WTC11 (cell line): ENCODE results near the gene MEAF6. TPM values are rescaled to one million over a fixed set of nuclear protein-coding genes. Genes with fewer than 3 reads are reported as not detected.

Source experiments
- ATAC-seq: fragments of 200-7000 bp; cut with Tn5 transposase; 2 replicates; pipeline ENCODE4 v1.10.0; 2021; ENCODE audit warnings: mild to moderate bottlenecking, moderate library complexity
- Bru-seq: library from RNA; stranded (reverse); fragments of 400-500 nt; gene quantifications from one replicate; lab custom pipeline; 2021; lab: Mats Ljungman, UMichigan
- CTCF ChIA-PET: fragments of 300-600 bp; sonication (Branson Sonifier 250); formaldehyde crosslinking; loops from one replicate; lab custom pipeline; 2021; ENCODE audit warnings: antibody characterized with exemption; lab: Charles Lee
- POLR2A ChIA-PET: fragments of 350-600 bp; sonication (Branson Sonifier 250); formaldehyde crosslinking; loops from one replicate; lab custom pipeline; 2021; ENCODE audit warnings: antibody characterized with exemption; lab: Charles Lee
- DNase-seq: peaks from one replicate; pipeline ENCODE4 v3.0.0; 2021; ENCODE audit warnings: low spot score
- H3K27ac Mint-ChIP-seq: 2 replicates; pipeline ENCODE4 v1.8.0; 2021; ENCODE audit warnings: mixed read lengths
- H3K27me3 Mint-ChIP-seq: 2 replicates; pipeline ENCODE4 v1.8.0; 2021; ENCODE audit warnings: low read depth, mild to moderate bottlenecking, moderate library complexity, mixed read lengths
- H3K36me3 Mint-ChIP-seq: 2 replicates; pipeline ENCODE4 v1.8.0; 2021; ENCODE audit warnings: mixed read lengths
- H3K4me1 Mint-ChIP-seq: 2 replicates; pipeline ENCODE4 v1.8.0; 2022; ENCODE audit warnings: mixed read lengths
- H3K4me3 Mint-ChIP-seq: 2 replicates; pipeline ENCODE4 v1.8.0; 2021; ENCODE audit warnings: mild to moderate bottlenecking, moderate library complexity, mixed read lengths
- H3K9me3 Mint-ChIP-seq: 2 replicates; pipeline ENCODE4 v1.8.0; 2021; ENCODE audit warnings: mixed read lengths
- GRHL2 ChIP-seq: fragments of 250-450 bp; sonication (Bioruptor Pico); IDR thresholded peaks from 2 replicates; pipeline ENCODE4 v1.8.0; 2022; ENCODE audit warnings: mild to moderate bottlenecking, moderate library complexity; ENCODE audit not compliant: insufficient replicate concordance, severe bottlenecking
- HMGA2 ChIP-seq: fragments of 250-450 bp; sonication (Bioruptor Pico); IDR thresholded peaks from 2 replicates; pipeline ENCODE4 v1.4.0; 2021; ENCODE audit warnings: mild to moderate bottlenecking, moderate library complexity
- JAZF1 ChIP-seq: fragments of 250-450 bp; sonication (Bioruptor Pico); IDR thresholded peaks from 2 replicates; pipeline ENCODE4 v1.9.0; 2021; ENCODE audit warnings: moderate library complexity, mild to moderate bottlenecking, inconsistent platforms
- MXD4 ChIP-seq: fragments of 250-450 bp; sonication (Bioruptor Pico); IDR thresholded peaks from 2 replicates; pipeline ENCODE4 v1.8.0; 2021; ENCODE audit warnings: mild to moderate bottlenecking, moderate library complexity, borderline replicate concordance
- MYBL2 ChIP-seq: sonication (generic); formaldehyde crosslinking; IDR thresholded peaks from 2 replicates; pipeline ENCODE4 v1.8.1; 2023; ENCODE audit warnings: mild to moderate bottlenecking, moderate library complexity, missing genetic modification reagents
- OVOL2 ChIP-seq: fragments of 250-450 bp; sonication (Bioruptor Pico); IDR thresholded peaks from 2 replicates; pipeline ENCODE4 v1.9.0; 2021; ENCODE audit warnings: mild to moderate bottlenecking, borderline replicate concordance
- SOX15 ChIP-seq: fragments of 250-450 bp; sonication (Bioruptor Pico); IDR thresholded peaks from 2 replicates; pipeline ENCODE4 v1.9.0; 2021; ENCODE audit warnings: mild to moderate bottlenecking
- TCF7 ChIP-seq: sonication (generic); formaldehyde crosslinking; IDR thresholded peaks from 2 replicates; pipeline ENCODE4 v1.8.0; 2022; ENCODE audit warnings: mild to moderate bottlenecking, low read depth, missing genetic modification reagents, moderate library complexity
- ZNF219 ChIP-seq: sonication (generic); formaldehyde crosslinking; IDR thresholded peaks from 2 replicates; pipeline ENCODE4 v1.8.0; 2023; ENCODE audit warnings: missing genetic modification reagents, mild to moderate bottlenecking, borderline replicate concordance
- ZNF317 ChIP-seq: sonication (generic); formaldehyde crosslinking; IDR thresholded peaks from 2 replicates; pipeline ENCODE4 v1.8.1; 2023; ENCODE audit warnings: low read depth, mild to moderate bottlenecking, moderate library complexity, missing genetic modification reagents, borderline replicate concordance
- long read RNA-seq, 3 experiments: library from RNA in 1 of 3; library from capped mRNA in 1 of 3; library from polyadenylated mRNA in 1 of 3; unstranded in 2 of 3; stranded (forward) in 1 of 3; transcript quantifications; one replicate each; pipeline ENCODE4 v2.0.0, GENCODE V29; 2021
- total RNA-seq: library from RNA; stranded (reverse); gene quantifications from 3 replicates; pipeline ENCODE4 v1.2.3, GENCODE V29; 2021
- TF ChIP-seq, protein P1 (sequence below): sonication (generic); formaldehyde crosslinking; IDR thresholded peaks from 2 replicates; pipeline ENCODE4 v1.8.0; 2022; ENCODE audit warnings: mild to moderate bottlenecking, missing genetic modification reagents
- TF ChIP-seq, protein P2 (sequence below): sonication (generic); formaldehyde crosslinking; IDR thresholded peaks from 2 replicates; pipeline ENCODE4 v1.8.0; 2023; ENCODE audit warnings: mild to moderate bottlenecking, missing genetic modification reagents
- TF ChIP-seq, protein P3 (sequence below): fragments of 250-450 bp; sonication (Bioruptor Pico); IDR thresholded peaks from 2 replicates; pipeline ENCODE4 v1.9.0; 2021; ENCODE audit warnings: mild to moderate bottlenecking
- TF ChIP-seq, protein P4 (sequence below): fragments of 200-600 bp; IDR thresholded peaks from 2 replicates; pipeline ENCODE4 v1.8.0; 2022; ENCODE audit warnings: antibody characterized with exemption
- TF ChIP-seq, protein P5 (sequence below): fragments of 250-450 bp; sonication (Bioruptor Pico); IDR thresholded peaks from 2 replicates; pipeline ENCODE4 v1.8.0; 2021; ENCODE audit warnings: mild to moderate bottlenecking
- TF ChIP-seq, protein P6 (sequence below): sonication (generic); formaldehyde crosslinking; IDR thresholded peaks from 2 replicates; pipeline ENCODE4 v1.8.1; 2023; ENCODE audit warnings: mild to moderate bottlenecking, missing genetic modification reagents, moderate library complexity
- TF ChIP-seq, protein P7 (sequence below): sonication (generic); formaldehyde crosslinking; IDR thresholded peaks from 2 replicates; pipeline ENCODE4 v1.8.1; 2022; ENCODE audit warnings: mild to moderate bottlenecking, moderate library complexity, missing genetic modification reagents
- TF ChIP-seq, protein P8 (sequence below): sonication (generic); formaldehyde crosslinking; IDR thresholded peaks from 2 replicates; pipeline ENCODE4 v1.8.1; 2023; ENCODE audit warnings: mild to moderate bottlenecking, moderate library complexity, missing genetic modification reagents

The MEAF6 gene
- total RNA-seq, result 37.4 to 41.3 TPM (median 41.0 TPM) in 3 replicates
- Bru-seq, nascent RNA, result percentile 69 among the genes with signal in this experiment
- long read RNA-seq, experiment 1, transcript MEAF6-201 (7 exons, 1,525 nt), result major isoform, 103 of 131 reads
- long read RNA-seq, experiment 1, transcript MEAF6-206 (8 exons, 1,408 nt), result minor isoform, 14 of 131 reads
- long read RNA-seq, experiment 1, partial matches to known transcripts, result 4 of 131 reads
- long read RNA-seq, experiment 1, other reads (novel, unspliced or antisense), result 5 of 131 reads
- long read RNA-seq, experiment 2, transcript MEAF6-201 (7 exons, 1,525 nt), result major isoform, 22 of 44 reads
- long read RNA-seq, experiment 2, transcript MEAF6-206 (8 exons, 1,408 nt), result minor isoform, 5 of 44 reads
- long read RNA-seq, experiment 2, partial matches to known transcripts, result 7 of 44 reads
- long read RNA-seq, experiment 2, other reads (novel, unspliced or antisense), result 9 of 44 reads
- long read RNA-seq, experiment 3, transcript MEAF6-202 (6 exons, 603 nt), result minor isoform, 9 of 226 reads
- long read RNA-seq, experiment 3, transcript MEAF6-206 (8 exons, 1,408 nt), result minor isoform, 24 of 226 reads
- long read RNA-seq, experiment 3, transcript MEAF6-203 (6 exons, 2,005 nt), result minor isoform, 5 of 226 reads
- long read RNA-seq, experiment 3, transcript MEAF6-201 (7 exons, 1,525 nt), result major isoform, 174 of 226 reads
- long read RNA-seq, experiment 3, partial matches to known transcripts, result 7 of 226 reads
- long read RNA-seq, experiment 3, other reads (novel, unspliced or antisense), result 6 of 226 reads

DNA sequence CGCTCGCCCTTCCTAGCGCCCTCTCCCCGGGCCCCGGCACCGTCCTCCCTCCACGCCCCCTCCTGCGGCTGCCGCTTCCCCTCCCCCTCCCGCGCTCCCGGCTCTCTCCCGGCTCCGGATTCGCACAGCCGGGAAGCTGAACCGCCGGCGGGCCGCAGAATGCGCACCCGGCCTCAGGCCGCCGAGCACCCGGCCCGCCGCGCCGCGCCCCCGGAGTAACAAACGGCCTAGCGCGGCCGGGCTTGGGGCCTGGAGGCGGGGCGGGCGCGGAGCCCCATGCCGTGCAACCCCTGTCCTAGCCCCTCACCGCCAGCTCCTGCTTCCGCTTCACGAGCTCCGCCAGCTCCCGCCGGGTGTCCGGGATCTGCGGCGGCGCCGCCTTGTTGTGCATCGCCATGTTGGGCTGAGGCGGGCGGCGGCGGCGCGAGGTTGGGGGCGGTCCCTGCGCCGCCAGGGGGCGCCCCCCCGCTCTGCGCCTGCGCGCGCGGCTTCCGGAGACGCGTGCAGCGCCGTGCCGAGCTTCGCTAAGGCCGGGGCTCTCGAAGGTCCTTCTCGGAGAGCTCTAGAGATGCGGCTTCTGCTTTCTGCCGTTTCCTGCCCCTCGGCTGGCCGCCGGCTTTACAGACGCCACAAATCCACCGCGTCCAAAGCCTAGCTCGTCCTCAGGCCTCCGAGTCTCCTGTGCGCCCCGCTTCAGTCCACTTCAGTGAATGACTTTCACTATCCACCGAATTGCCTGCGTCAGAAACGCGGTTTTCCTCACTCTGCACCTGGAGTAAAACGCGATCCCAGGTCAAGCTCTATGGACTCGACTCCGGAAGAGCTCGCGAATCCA, at the start of gene MEAF6:
TSS of gene MEAF6 (minus strand) at position 417 of the 835 bp plus-strand sequence. CDS start at position 397, 20 bp downstream.
- peak within 1 kb of the TSS; percentile 98 for H3K4me3 Mint-ChIP-seq
- peaks cover 12% of the 10 kb centered on the region for H3K36me3 Mint-ChIP-seq
- H3K4me1 Mint-ChIP-seq, result peaks cover 26% of the 10 kb centered on the region
- peaks cover 8% of the 10 kb centered on the region for H3K9me3 Mint-ChIP-seq
- 0 out of 2 replicates have a peak, but pooled peaks cover 6% of the 10 kb centered on the region for H3K27me3 Mint-ChIP-seq
- ATAC-seq (peak; percentile 93), DNase-seq (peak; percentile 81)
- ChIA-PET CTCF (interaction anchor here (0.5 to 3.2 kb wide), 32 partner anchors 9 to 1676 kb away, joined by 3 to 53 read pairs (median 5); partner anchors contain the start of genes CDCA8, DNALI1, GNL2 and RSPO1), POLR2A (interaction anchor here (0.8 to 1.6 kb wide), 7 partner anchors 27 to 176 kb away, joined by 3 to 7 read pairs (median 4); partner anchors contain the start of genes DNALI1, SNIP1 and ZC3H12A)
- peak within 1 kb of the TSS; percentile 97 for H3K27ac Mint-ChIP-seq
- TF ChIP-seq, protein P1, sequence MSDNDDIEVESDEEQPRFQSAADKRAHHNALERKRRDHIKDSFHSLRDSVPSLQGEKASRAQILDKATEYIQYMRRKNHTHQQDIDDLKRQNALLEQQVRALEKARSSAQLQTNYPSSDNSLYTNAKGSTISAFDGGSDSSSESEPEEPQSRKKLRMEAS (CRISPR knock-in tag), result peak; percentile 88
- no peak for TF ChIP-seq SOX15 (CRISPR knock-in tag)
- TF ChIP-seq GRHL2, result no peak
- TF ChIP-seq, protein P2, sequence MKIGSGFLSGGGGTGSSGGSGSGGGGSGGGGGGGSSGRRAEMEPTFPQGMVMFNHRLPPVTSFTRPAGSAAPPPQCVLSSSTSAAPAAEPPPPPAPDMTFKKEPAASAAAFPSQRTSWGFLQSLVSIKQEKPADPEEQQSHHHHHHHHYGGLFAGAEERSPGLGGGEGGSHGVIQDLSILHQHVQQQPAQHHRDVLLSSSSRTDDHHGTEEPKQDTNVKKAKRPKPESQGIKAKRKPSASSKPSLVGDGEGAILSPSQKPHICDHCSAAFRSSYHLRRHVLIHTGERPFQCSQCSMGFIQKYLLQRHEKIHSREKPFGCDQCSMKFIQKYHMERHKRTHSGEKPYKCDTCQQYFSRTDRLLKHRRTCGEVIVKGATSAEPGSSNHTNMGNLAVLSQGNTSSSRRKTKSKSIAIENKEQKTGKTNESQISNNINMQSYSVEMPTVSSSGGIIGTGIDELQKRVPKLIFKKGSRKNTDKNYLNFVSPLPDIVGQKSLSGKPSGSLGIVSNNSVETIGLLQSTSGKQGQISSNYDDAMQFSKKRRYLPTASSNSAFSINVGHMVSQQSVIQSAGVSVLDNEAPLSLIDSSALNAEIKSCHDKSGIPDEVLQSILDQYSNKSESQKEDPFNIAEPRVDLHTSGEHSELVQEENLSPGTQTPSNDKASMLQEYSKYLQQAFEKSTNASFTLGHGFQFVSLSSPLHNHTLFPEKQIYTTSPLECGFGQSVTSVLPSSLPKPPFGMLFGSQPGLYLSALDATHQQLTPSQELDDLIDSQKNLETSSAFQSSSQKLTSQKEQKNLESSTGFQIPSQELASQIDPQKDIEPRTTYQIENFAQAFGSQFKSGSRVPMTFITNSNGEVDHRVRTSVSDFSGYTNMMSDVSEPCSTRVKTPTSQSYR (CRISPR knock-in tag), result no peak
- no peak for TF ChIP-seq OVOL2 (CRISPR knock-in tag)
- TF ChIP-seq, protein P3, sequence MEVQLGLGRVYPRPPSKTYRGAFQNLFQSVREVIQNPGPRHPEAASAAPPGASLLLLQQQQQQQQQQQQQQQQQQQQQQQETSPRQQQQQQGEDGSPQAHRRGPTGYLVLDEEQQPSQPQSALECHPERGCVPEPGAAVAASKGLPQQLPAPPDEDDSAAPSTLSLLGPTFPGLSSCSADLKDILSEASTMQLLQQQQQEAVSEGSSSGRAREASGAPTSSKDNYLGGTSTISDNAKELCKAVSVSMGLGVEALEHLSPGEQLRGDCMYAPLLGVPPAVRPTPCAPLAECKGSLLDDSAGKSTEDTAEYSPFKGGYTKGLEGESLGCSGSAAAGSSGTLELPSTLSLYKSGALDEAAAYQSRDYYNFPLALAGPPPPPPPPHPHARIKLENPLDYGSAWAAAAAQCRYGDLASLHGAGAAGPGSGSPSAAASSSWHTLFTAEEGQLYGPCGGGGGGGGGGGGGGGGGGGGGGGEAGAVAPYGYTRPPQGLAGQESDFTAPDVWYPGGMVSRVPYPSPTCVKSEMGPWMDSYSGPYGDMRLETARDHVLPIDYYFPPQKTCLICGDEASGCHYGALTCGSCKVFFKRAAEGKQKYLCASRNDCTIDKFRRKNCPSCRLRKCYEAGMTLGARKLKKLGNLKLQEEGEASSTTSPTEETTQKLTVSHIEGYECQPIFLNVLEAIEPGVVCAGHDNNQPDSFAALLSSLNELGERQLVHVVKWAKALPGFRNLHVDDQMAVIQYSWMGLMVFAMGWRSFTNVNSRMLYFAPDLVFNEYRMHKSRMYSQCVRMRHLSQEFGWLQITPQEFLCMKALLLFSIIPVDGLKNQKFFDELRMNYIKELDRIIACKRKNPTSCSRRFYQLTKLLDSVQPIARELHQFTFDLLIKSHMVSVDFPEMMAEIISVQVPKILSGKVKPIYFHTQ (CRISPR knock-in tag), result no peak
- TF ChIP-seq ZNF219 (CRISPR knock-in tag), result no peak
- TF ChIP-seq ZNF317 (CRISPR knock-in tag), result no peak
- TF ChIP-seq, protein P4, sequence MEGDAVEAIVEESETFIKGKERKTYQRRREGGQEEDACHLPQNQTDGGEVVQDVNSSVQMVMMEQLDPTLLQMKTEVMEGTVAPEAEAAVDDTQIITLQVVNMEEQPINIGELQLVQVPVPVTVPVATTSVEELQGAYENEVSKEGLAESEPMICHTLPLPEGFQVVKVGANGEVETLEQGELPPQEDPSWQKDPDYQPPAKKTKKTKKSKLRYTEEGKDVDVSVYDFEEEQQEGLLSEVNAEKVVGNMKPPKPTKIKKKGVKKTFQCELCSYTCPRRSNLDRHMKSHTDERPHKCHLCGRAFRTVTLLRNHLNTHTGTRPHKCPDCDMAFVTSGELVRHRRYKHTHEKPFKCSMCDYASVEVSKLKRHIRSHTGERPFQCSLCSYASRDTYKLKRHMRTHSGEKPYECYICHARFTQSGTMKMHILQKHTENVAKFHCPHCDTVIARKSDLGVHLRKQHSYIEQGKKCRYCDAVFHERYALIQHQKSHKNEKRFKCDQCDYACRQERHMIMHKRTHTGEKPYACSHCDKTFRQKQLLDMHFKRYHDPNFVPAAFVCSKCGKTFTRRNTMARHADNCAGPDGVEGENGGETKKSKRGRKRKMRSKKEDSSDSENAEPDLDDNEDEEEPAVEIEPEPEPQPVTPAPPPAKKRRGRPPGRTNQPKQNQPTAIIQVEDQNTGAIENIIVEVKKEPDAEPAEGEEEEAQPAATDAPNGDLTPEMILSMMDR, result peak; percentile 76
- no peak for TF ChIP-seq MYBL2 (CRISPR knock-in tag)
- TF ChIP-seq, protein P5, sequence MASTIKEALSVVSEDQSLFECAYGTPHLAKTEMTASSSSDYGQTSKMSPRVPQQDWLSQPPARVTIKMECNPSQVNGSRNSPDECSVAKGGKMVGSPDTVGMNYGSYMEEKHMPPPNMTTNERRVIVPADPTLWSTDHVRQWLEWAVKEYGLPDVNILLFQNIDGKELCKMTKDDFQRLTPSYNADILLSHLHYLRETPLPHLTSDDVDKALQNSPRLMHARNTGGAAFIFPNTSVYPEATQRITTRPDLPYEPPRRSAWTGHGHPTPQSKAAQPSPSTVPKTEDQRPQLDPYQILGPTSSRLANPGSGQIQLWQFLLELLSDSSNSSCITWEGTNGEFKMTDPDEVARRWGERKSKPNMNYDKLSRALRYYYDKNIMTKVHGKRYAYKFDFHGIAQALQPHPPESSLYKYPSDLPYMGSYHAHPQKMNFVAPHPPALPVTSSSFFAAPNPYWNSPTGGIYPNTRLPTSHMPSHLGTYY (CRISPR knock-in tag), result no peak
- TF ChIP-seq TCF7 (CRISPR knock-in tag), result no peak
- TF ChIP-seq, protein P6, sequence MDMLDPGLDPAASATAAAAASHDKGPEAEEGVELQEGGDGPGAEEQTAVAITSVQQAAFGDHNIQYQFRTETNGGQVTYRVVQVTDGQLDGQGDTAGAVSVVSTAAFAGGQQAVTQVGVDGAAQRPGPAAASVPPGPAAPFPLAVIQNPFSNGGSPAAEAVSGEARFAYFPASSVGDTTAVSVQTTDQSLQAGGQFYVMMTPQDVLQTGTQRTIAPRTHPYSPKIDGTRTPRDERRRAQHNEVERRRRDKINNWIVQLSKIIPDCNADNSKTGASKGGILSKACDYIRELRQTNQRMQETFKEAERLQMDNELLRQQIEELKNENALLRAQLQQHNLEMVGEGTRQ, result no peak
- TF ChIP-seq MXD4 (CRISPR knock-in tag), result no peak
- no peak for TF ChIP-seq HMGA2 (CRISPR knock-in tag)
- TF ChIP-seq JAZF1 (CRISPR knock-in tag), result no peak
- TF ChIP-seq, protein P7, sequence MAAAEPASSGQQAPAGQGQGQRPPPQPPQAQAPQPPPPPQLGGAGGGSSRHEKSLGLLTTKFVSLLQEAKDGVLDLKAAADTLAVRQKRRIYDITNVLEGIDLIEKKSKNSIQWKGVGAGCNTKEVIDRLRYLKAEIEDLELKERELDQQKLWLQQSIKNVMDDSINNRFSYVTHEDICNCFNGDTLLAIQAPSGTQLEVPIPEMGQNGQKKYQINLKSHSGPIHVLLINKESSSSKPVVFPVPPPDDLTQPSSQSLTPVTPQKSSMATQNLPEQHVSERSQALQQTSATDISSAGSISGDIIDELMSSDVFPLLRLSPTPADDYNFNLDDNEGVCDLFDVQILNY (CRISPR knock-in tag), result peak; percentile 91
- TF ChIP-seq, protein P8, sequence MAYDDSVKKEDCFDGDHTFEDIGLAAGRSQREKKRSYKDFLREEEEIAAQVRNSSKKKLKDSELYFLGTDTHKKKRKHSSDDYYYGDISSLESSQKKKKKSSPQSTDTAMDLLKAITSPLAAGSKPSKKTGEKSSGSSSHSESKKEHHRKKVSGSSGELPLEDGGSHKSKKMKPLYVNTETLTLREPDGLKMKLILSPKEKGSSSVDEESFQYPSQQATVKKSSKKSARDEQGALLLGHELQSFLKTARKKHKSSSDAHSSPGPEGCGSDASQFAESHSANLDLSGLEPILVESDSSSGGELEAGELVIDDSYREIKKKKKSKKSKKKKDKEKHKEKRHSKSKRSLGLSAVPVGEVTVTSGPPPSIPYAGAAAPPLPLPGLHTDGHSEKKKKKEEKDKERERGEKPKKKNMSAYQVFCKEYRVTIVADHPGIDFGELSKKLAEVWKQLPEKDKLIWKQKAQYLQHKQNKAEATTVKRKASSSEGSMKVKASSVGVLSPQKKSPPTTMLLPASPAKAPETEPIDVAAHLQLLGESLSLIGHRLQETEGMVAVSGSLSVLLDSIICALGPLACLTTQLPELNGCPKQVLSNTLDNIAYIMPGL, result peak; percentile 87; the same call in 1 of the 2 replicates
